Limb (tissue), 2 donors: ENCODE results near the gene CPNE5.
"Not testable (repeated sequence)": the region's sequence is repeated elsewhere in the genome, so short reads cannot be mapped to it uniquely, and the experiment has no call there.

ENCODE experiments used
- DNase-seq, 2 donors: peaks; one replicate each; pipeline ENCODE4 v3.0.0-alpha.2; 2016; ENCODE audit errors: extremely low spot score in 2 of 2

CPNE5 gene

DNA sequence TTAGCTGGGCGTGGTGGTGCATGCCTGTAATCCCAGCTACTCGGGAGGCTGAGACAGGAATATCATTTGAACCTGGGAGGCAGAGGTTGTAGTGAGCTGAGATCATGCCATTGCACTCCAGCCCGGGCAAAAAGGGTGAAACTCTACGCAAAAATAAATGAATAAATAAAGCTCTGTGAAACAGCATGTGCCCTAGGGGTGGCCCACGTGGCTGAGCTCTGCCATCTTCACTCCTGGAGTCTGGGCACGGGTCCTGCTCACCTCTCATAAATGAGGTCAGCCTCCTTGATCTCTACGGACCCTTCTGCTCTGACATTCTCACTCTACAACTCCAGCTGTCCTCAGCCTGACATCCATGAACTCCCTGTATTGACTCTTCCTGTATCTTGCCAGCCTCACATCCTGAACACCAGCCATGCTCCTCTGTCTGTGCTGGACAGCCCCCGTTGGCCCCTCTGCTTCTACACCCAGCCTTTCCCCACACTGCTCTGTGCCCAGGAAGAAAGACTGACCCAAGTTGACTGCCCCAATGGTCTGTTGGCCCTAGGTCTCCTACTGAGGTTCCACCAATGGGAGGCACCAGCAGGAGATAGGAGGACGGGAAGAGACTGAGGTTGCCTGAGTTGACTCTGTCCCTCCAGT, 21.9 kb downstream of the CPNE5 start:
- DNase-seq = no peak

DNA sequence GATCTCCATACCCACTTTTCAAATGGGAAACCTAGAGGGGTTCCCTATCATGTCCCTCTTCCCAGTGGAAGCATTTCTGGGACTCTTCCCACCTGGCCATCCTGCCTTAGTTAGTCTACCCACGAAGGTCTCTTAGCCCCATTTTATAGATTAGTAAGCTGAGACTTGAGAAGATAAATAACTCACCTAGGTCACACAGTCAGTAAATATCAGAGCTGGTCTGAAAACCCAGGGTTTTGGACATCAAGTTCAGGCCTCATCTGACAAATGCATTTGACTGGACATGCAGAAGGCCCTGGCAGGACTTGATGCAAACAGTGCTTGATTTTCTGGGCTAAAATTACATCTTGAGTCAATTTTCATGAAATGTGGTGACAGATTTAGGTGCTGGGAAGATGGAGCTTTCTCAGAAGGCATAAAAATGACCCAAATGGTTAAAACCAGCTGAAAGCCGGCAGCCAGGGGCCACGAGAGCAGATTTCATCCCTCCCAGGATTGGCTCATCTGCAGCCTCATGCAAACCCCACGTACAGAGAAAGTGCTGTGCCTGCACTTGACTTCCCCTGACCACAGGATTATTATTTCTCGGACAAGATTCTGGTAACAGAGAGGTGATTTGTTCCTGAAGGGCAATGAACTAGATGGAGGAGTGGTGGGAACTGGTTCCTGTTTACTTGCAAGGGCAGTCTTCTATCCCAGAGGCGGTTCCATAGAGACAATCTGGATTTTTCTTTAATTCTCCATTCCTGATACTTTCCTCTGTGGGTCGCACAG, 23.1 kb downstream of the CPNE5 start:
- DNase-seq = no peak

DNA sequence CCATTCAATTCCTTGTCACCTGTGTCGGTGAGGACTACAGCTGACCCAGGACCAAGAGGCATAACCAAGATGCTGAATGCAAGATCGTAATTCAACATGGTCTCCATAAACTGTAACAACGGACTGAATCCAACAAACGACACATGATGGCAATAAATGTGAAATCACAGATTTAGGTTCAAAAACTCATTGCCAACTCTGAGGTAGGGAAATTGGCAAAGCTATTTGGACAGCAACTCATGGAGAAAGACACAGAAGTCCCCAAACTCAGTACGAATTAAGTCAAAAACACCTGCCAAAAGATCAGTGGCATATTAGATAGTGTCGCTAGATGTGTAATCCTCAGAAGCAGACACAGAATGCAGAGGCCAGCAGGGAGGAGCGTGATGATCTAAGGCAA, 25.0 kb downstream of the CPNE5 start:
- DNase-seq = no peak

DNA sequence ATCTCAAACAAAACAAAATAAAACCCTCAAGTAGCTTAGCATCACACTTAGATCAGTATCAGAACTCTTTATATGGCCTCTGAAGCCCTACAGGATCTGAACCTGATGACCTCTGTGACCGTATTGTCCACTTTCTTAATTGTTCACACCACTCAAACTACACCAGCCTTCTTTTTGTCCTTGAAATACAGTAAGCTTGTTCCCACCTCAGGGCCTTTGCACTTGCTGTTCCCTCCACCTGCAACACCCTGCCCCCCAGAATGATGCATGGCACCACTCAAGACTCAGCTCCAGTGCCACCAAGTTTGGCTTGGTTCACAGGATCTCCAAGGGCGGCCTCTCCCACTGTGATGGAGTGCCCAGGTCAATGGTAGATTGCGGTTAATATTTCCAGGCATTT, 25.7 kb downstream of the CPNE5 start:
- DNase-seq = no peak

DNA sequence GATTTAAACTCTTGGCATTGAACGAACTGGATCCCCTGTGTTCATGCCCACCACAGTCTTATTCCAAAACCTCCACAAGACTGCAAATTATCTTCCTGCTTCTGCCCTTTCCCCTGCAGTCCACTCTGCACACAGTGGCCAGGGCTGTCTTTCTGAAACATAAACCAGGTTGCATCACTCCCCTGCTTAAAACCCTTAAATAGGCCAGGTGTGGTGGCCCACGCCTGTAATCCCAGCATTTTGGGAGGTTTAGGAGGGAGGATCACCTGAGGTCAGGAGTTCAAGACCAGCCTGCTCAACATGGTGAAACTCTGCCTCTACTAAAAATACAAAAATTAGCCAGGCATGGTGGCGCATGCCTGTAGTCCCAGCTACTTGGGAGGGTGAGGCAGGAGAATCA, 26.2 kb downstream of the CPNE5 start:
- DNase-seq = not testable (repeated sequence)

DNA sequence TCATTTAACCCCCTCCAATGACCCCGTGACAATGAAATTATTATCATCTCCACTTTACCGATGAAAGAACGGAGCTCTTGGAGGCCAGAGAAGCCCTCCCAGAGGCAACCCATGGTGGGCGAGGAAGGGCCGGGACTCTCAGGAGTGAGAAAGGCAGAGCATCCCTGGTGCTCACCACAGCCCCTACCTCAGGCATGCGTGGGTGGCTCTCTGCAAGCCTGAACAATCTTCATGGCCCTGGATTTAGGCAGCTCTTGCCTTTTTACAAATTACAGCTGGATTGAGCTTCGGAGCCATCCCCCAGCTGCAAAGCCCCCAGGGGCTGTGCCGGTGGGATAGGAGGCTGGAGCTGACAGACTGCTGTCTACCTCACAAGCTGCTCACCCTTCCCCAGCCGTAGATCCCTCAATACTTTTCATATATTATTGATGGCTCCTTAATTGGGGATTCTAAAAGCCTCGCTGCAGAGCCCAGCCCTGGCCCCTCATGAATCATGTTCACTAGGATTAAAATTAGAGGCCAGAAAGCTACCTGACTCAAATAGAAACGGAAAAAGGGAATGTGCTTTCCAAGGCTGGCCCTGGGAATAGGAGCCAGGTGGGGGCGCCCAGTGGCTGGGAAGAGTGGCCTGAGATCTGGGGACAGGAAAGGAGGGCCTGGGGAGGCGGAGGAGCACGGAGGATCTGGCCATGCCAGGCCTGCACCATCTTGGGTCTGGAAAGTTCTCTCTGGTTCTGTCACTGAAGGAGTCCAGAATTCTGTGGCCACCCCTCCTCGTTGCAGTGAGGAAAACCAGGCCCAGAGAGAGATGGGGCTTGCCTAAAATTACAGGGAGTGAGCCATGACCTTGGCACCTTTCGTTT, 29.1 kb downstream of the CPNE5 start:
- DNase-seq = no peak

DNA sequence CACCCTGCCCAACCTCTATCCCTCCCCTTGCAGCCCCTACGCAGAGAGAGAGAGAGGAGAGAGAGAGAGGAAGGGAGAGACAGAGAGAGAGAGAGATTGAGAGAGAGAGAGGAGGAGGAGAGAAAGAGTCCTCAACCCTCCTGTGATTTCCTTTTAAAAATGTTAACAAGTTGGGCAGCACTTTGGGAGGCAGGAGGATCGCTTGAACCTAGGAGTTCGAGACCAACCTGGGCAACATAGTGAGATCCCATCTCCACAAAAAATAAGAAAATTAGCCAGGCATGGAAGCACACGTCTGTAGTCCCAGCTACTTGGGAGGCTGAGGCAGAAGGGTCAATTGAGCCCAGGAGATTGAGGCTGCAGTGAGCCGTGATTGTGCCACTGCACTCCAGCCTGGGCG, 30.1 kb downstream of the CPNE5 start:
- no peak for DNase-seq

DNA sequence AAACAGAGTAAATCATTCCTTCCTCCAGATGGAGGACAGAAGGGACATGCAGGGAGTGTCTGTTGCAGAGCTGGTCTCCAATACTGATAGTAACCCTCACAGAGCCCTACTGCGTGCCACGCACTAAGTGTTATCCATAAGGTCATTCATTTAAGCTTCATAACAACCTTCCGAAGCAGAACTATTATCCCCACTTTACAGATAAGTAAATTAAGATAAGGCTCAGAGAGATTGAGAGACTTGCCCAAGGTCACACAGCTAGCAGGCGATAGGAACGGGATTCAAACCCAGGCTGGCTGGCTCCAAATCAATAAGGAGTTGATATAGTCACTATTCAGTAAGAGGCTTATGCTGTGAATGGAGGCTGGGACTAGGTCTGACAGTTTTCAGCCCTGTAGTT, 30.6 kb downstream of the CPNE5 start:
- DNase-seq = no peak

DNA sequence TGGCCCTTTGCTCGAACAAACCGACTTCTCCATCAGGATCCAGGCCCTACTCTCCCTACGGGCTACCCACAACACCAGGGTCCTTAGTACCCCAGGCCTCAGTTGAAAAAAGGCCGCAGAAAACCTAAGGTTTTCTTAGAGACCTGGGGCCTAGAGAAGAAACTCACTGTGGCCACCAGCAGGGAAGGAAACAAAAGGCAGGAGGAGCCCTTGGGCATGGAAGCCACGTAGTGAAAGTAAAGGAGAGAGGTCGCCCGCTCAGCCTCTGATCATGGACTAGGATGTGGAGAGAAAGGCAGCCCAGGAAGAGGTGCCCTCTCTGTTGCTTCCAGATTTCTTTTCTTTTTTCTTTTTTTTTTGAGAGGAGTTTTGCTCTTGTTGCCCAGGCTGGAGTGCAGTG, 31.5 kb downstream of the CPNE5 start:
- DNase-seq = no peak

DNA sequence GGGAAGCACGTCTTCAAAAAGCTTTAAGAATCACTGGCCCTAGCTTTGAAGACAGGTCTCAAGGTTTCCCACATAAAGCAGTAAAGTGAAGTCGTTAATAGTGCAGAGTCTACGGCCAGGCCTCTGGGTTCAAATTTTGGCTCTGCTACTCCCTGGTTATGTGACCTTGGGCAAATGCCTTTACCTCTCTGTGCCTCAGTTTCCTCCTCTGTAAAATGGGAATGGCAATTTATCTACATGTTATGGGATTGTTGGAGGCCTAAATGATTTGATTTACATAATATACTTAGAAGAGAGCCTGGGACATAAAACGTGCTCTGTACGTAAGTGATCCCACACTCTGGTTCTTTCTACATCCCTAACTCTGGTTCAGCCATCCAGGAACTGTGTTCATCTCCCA, 32.1 kb downstream of the CPNE5 start:
- no peak for DNase-seq

DNA sequence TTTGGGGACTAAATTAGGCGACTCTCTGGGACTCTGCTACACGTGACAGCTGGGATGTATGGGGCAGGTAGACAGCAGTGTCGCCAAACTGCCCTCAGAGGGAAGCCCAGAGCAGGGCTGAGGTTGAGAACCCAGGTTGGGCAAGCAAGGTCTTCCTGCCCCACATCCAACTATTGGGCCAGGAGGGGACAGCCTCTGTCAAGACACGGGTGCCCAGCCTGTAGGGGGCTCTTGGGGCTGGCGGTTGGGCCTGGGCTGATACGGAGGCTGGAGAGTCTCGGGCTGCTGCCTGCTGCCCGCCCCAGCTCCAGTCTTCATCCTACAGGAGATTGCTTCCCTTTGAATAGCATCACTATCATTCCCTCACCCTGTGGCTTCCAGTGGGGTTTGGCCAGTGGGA, 33.3 kb downstream of the CPNE5 start:
- DNase-seq = no peak

DNA sequence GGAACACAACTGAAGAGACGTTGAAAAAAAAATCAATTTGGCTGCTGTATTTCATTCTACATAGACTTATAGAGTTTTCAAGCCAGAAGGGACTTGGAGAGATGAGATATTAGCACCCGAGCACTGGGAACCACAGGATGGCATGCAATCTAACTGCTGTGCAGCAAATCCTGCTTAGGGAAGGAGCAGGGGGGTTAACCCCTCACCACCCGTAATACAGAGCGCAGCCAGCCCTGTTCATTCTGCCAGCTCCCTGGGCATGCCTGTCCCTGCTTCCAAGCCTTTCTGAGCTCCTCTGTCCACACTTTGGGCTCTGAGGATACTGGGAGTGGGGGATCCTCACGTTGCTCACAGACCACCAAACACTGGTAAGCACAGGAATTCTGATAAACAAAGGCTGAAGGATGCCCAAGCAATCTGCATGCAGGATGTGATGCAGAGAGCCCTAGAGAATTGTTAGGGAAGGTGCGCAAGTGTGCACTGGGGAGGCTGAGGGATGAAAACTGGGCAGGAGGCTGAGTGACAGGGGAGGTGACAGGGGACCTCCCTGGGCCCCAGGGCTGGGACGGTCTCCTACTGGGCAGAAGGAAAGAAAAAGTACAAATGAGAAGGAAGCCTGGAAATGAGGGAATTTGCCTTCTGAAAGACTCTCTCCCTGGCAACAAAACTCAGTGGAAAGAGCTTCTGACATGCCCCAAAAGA, 34.0 kb downstream of the CPNE5 start:
- no peak for DNase-seq

DNA sequence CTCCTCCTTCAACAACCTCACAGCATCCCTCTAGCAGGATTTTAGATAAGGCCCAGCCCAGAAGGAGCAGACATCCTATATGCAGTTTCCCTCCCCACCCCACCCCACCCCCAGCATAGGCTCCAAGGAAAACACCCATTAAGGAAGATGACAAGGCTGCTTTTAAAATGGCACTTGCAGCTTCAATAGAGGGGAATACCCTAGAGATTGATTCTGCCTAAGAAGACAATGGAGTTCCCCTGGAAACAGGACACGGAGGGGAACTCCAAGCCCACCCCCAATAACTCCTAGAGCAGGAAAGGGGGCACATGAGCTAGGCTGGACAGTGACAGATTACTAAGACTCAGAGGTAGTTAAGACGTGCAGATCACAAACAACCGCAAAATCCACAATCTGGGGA, 34.7 kb downstream of the CPNE5 start:
- DNase-seq = no peak

DNA sequence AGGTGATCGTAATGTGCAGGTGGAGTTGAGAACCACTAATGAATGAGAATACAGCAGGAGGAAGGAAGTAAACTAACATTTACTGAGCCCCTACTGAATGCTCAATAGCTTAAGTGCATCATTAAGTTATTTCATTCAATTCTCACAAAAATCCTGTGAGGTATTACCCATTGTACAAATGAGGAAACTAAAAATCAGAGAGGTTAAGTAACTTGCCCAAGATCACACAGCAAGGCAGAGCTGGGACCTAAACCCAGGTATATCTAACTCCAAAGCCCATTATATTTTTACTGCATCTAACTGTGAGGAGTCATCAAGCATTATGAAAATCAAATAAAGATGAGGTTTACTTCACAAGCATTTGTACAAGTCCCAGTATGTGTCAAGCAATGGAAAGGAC, 35.3 kb downstream of the CPNE5 start:
- DNase-seq = no peak

DNA sequence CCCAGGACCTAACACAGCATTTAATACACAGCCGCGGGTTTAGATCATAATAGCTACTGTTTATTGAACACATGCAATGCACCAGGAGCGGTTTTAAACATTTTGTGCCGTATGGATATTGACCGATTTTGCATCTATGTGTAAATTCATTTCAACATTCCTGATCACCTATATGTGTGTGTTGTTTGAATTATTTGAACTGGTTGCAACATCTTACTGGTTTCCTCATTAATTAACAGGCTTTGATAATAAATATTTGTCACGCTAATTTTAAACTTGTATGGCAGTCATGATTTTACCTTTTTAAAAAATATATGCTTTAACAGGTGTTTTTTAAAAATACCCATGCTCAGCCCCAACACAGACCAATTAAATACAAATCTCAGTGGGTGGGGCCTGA, 35.8 kb downstream of the CPNE5 start:
- DNase-seq = no peak

DNA sequence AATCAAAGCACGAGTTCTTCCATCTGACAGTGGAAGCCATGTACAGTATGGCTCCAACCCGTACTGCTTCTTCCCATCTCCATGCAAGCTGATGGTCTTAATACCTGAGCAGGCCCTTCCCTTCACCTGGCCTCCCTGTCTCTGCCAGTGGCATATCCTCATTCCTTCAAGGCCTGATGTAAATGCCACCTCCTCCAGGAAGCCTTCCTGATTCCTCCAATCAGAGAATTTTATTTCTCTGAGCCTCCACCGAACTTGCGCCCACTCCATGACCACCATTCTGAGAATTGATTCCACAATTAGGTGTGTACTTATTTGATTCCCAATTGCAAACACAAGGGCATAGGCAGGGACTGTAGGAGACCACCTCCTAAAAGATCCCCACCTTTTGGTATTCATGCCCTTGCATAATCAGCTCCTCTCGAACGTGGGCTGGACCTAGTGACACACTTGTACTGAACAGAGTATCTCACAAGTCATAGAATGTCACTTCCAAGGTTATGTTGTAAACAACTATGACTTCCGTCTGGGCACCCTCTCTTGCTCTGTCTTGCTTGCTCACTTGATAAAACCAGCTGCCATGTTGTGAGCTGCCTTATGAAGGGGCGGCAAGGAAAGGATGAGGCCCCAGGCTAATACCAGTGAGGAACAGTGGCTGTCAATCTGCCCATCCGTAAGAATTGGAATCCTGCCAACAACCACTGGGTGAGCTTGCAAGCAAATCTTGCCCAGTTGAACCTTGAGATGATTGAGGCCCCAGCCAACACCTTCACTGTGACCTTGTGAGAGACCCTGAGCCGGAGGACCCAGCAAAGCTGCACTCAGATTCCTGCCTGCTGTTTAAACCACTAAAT, 38.8 kb downstream of the CPNE5 start:
- no peak for DNase-seq

DNA sequence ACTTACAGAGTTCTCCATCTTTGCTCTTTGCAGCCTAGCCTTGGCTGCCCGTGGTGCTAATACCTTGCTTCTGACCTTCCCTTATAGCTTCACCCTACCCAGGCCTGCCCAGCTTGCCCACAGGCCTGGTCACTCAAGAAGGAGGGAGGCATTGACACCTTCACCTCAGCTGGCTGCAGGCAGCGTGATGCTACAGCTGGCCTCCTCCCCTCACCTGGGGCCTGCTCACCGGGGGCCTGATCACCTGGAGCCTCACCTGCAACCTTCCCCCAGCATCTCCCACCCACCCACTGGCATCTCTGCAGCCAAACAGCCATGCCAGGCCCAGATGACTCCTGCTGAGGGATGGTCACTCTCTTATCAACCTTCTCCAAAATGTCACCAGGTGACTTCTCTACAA, 40.4 kb downstream of the CPNE5 start:
- DNase-seq = no peak

DNA sequence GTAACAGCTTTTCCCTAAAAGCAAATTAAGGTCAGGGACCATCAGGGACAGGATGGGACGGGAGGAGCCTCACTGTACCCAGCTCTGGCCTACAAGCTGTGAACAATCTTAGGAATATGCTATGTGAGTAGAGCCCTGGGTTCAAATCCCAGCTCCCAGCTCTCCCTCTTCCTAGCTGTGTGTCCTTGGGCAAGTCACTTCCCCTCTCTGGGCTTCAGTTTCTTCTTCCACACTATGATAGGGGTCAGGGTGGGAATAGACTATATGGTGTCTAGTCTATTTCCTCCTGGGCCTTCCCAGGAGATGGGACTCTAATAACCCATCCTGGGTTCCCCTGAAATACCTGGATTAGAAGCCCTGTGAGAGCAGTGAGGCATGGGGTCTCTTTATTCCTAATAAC, 41.6 kb downstream of the CPNE5 start:
- DNase-seq = no peak

DNA sequence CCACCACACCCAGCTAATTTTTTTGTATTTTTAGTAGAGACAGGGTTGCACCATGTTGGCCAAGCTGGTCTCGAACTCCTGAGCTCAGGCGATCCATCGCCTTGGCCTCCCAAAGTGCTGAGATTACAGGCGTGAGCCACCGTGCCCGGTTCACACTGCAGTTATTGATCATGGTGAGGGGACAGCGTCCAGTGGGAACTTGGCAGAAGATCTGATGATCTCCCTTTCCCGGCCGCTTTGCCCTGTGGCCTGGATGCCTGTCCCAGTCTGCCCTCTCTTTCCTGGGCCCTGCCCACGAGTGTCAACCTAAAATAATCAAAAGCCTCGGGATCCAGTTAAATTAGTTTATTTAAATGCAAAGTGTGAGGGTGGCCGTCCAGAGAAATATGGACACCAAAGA, 42.2 kb downstream of the CPNE5 start:
- no peak for DNase-seq

DNA sequence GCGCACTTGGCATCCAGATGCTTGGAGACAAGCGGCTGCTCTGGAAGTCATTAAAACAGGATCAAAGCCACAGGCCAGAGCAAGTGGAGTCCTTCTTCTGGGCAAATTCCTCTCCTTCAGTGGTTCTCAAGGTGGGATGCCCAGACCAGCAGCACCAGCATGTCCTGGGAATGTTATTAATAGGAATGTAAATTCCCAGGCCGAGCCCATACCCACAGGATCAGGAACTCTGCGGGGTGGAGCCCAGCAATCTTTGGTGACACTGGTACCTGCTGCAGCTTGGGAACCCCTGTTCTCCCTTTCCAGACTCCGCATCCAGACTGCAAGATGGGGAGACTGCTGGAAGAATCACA, 44.6 kb downstream of the CPNE5 start:
- no peak for DNase-seq
